Panc1 (cell line): ENCODE results near the gene SORBS1. TPM values are rescaled to one million over a fixed set of nuclear protein-coding genes. Genes with fewer than 3 reads are reported as not detected.

Experiments
- ATAC-seq: fragments of 200-7000 bp; cut with Tn5 transposase; 2 replicates; pipeline ENCODE4 v1.9.1; 2020; ENCODE audit warnings: mild to moderate bottlenecking, moderate library complexity
- BruUV-seq: library from RNA; stranded (reverse); fragments of 400-500 nt; replicated peaks from 2 replicates; lab custom pipeline; 2021; lab: Mats Ljungman, UMichigan
- CTCF ChIA-PET: fragments of 300-600 bp; sonication (Branson Sonifier 250); formaldehyde crosslinking; loops from one replicate; lab custom pipeline; 2022; ENCODE audit warnings: antibody characterized with exemption; lab: Charles Lee
- POLR2A ChIA-PET: fragments of 300-600 bp; sonication (Branson Sonifier 250); formaldehyde crosslinking; loops from one replicate; lab custom pipeline; 2022; ENCODE audit warnings: antibody characterized with exemption; lab: Charles Lee
- DNase-seq: peaks from one replicate; pipeline ENCODE4 v3.0.0-alpha.2; 2010; ENCODE audit warnings: low read depth, low spot score
- H3K27ac ChIP-seq: 2 replicates; pipeline ENCODE4 v1.5.1; 2011; ENCODE audit warnings: mild to moderate bottlenecking, low read length, inconsistent platforms
- H3K27me3 ChIP-seq: fragments of 200-500 bp; sonication (Bioruptor generic); 2 replicates; pipeline ENCODE4 v1.6.0; 2014; ENCODE audit warnings: low read length, inconsistent platforms; ENCODE audit not compliant: control insufficient read depth, insufficient read depth
- H3K36me3 ChIP-seq: fragments of 200-500 bp; sonication (Bioruptor generic); 2 replicates; pipeline ENCODE4 v1.5.1; 2014; ENCODE audit warnings: inconsistent platforms, mild to moderate bottlenecking, low read length, moderate library complexity; ENCODE audit not compliant: control insufficient read depth, insufficient read depth
- H3K4me1 ChIP-seq: 2 replicates; pipeline ENCODE4 v1.5.1; 2011; ENCODE audit warnings: inconsistent platforms, mild to moderate bottlenecking, low read length, moderate library complexity; ENCODE audit not compliant: control insufficient read depth, insufficient read depth
- H3K4me3 ChIP-seq, 2 experiments: 2 replicates each; pipeline ENCODE4 v1.5.1; 2011 to 2012; ENCODE audit warnings: low read depth in 2 of 2, low read length in 2 of 2, mild to moderate bottlenecking in 2 of 2, inconsistent platforms in 1 of 2, moderate library complexity in 1 of 2
- H3K9me3 ChIP-seq: fragments of 200-500 bp; sonication (Bioruptor generic); 2 replicates; pipeline ENCODE4 v1.5.1; 2014; ENCODE audit warnings: low read depth, mild to moderate bottlenecking, inconsistent platforms, low read length, moderate library complexity; ENCODE audit not compliant: control insufficient read depth, insufficient read depth
- CTCF ChIP-seq: fragments of 450-650 bp; IDR thresholded peaks from 2 replicates; pipeline ENCODE4 v1.5.1; 2017; ENCODE audit warnings: mild to moderate bottlenecking
- POLR2AphosphoS5 ChIP-seq: IDR thresholded peaks from 2 replicates; pipeline ENCODE4 v1.6.1; 2012; ENCODE audit warnings: mild to moderate bottlenecking, low read depth, low read length, moderate library complexity
- REST ChIP-seq, 2 experiments: IDR thresholded peaks; 2 replicates each; pipeline ENCODE4 v1.6.1; 2011 to 2012; ENCODE audit warnings: low read depth in 2 of 2, control low read depth in 1 of 2, low read length in 1 of 2, mild to moderate bottlenecking in 1 of 2, moderate library complexity in 1 of 2; ENCODE audit not compliant: insufficient read depth in 1 of 2
- SIN3A ChIP-seq: IDR thresholded peaks from 2 replicates; pipeline ENCODE4 v1.6.1; 2012; ENCODE audit warnings: low read depth, mild to moderate bottlenecking, low read length, moderate library complexity, borderline replicate concordance; ENCODE audit not compliant: insufficient read depth
- TCF7L2 ChIP-seq: IDR thresholded peaks from 2 replicates; pipeline ENCODE4 v1.6.1; 2011; ENCODE audit warnings: mild to moderate bottlenecking, low read depth, low read length, inconsistent platforms
- in situ Hi-C: cut with HindIII; loops from 2 replicates; pipeline ENCODE4 v1.10.0; 2016; ENCODE audit warnings: low sequenced_read_pairs, low pct_unique_long_range_greater_than_20kb
- intact Hi-C: fragments of 100-400 bp; cut with micrococcal nuclease; formaldehyde crosslinking; loops from one replicate; pipeline ENCODE4 v1.10.0; 2022; ENCODE audit not compliant: unreplicated experiment
- total RNA-seq: library from RNA; stranded (reverse); gene quantifications from one replicate; pipeline ENCODE4 v1.2.1, GENCODE V29; 2021; ENCODE audit not compliant: unreplicated experiment

SORBS1 gene
- total RNA-seq, 1 experiment from 2014 or later: 29.4 TPM

- TF ChIP-seq POLR2AphosphoS5: no peak
- no peak for TF ChIP-seq TCF7L2
- no peak for TF ChIP-seq SIN3A
- no peak for TF ChIP-seq CTCF
- TF ChIP-seq REST (IDR thresholded peaks at IDR 0.05; ENCODE audit: insufficient read depth in 1 of 2, low read depth in 2 of 2, low read length in 1 of 2): no peak
- DNase-seq (no peak), ATAC-seq (no peak)
- Histone ChIP-seq H3K27ac (no peak overlapping the region), H3K4me3 (no peak overlapping the region), H3K36me3 (0 out of 2 replicates have a peak, but pooled peaks cover 3% of the 10 kb centered on the region), H3K4me1 (peaks cover 12% of the 10 kb centered on the region), H3K27me3 (no peaks in the 10 kb centered on the region), H3K9me3 (no peaks in the 10 kb centered on the region)
- ChIA-PET POLR2A (no interaction called here), CTCF (no interaction called here)
- no TSS peak for BruUV-seq
- in situ Hi-C loops (no loop called here), intact Hi-C loops (no loop called here)
These were observed 168.4 kb downstream of the SORBS1 start for GRCh38 chr10:95392681-95393164.

- Histone ChIP-seq H3K36me3 (0 out of 2 replicates have a peak, but pooled peaks cover 1% of the 10 kb centered on the region), H3K9me3 (no peaks in the 10 kb centered on the region), H3K27ac (no peak overlapping the region), H3K27me3 (no peaks in the 10 kb centered on the region), H3K4me1 (peaks cover 12% of the 10 kb centered on the region), H3K4me3 (no peak overlapping the region)
- no peak for DNase-seq
- no peak for TF ChIP-seq TCF7L2
- TF ChIP-seq POLR2AphosphoS5: no peak
- no peak for TF ChIP-seq CTCF
- TF ChIP-seq REST (IDR thresholded peaks at IDR 0.05; ENCODE audit: insufficient read depth in 1 of 2, low read depth in 2 of 2, low read length in 1 of 2): no peak; a peak in 1 of 4 replicates
- no peak for TF ChIP-seq SIN3A
- no TSS peak for BruUV-seq
- ChIA-PET CTCF (no interaction called here), POLR2A (interaction anchor here (0.6 kb wide), 1 partner anchor 121 kb away, joined by 3 read pairs; no protein-coding TSS in a partner anchor)
- intact Hi-C loops: no loop called here
- in situ Hi-C loops: no loop called here
- no peak for ATAC-seq
These were observed 169.0 kb downstream of the SORBS1 start for GRCh38 chr10:95392217-95392584.
